ENCODE results near the gene MSX1. TPM values are rescaled to one million over a fixed set of nuclear protein-coding genes. Genes with fewer than 3 reads are reported as not detected.

Gene MSX1
- total RNA-seq, 1 donor from 2014 or later: not detected

- Histone ChIP-seq H3K4me2 (peak overlapping the region; percentile 15), H3K27ac (no peak overlapping the region)
- peaks cover 7% of the 10 kb centered on the region for H3K36me3 Mint-ChIP-seq
Observed at GRCh38 chr4:4868758-4869723, 9.6 kb downstream of the MSX1 start.

GRCh38 chr4:4869731-4870571 is 10.5 kb downstream of the MSX1 start:
- peak overlapping the region; percentile 77 for H3K4me3 Mint-ChIP-seq
- H3K9me3 Mint-ChIP-seq: no peaks in the 10 kb centered on the region
- H3K36me3 Mint-ChIP-seq: no peaks in the 10 kb centered on the region
- H3K27ac Mint-ChIP-seq: no peak overlapping the region
- Histone ChIP-seq H3K27me3 (peaks cover 100% of the 10 kb centered on the region), H3K36me3 (no peaks in the 10 kb centered on the region), H3K9ac (no peak overlapping the region), H3K4me3 (no peak overlapping the region), H3K4me1 (peaks cover 20% of the 10 kb centered on the region), H2AFZ (replicated peaks) (no peak overlapping the region), H3K27ac (no peak overlapping the region), H4K20me1 (ENCODE audit: low read depth) (peaks cover 82% of the 10 kb centered on the region), H3K79me2 (ENCODE audit: low read depth) (no peaks in the 10 kb centered on the region), H3F3A (ENCODE audit: low read depth) (peaks cover 25% of the 10 kb centered on the region), H3K4me2 (peak overlapping the region; percentile 15), H3K9me3 (ENCODE audit: low read depth) (no peaks in the 10 kb centered on the region)
- peaks cover 62% of the 10 kb centered on the region for H3K4me1 Mint-ChIP-seq
- H3K27me3 Mint-ChIP-seq (ENCODE audit: insufficient read depth, low read depth): peaks cover 83% of the 10 kb centered on the region
- TF ChIP-seq EZH2 (IDR thresholded peaks at IDR 0.05): peak; percentile 10
- TF ChIP-seq EZH2phosphoT487 (IDR thresholded peaks at IDR 0.05): peak; percentile 7
- no peak for TF ChIP-seq CTCF (IDR thresholded peaks at IDR 0.05)
- peak; percentile 74 for DNase-seq (ENCODE audit: low spot score)

More at GRCh38 chr4:4868758-4869723, 9.6 kb downstream of the MSX1 start:
- peaks cover 20% of the 10 kb centered on the region for H3K4me1 ChIP-seq
- H2AFZ ChIP-seq (replicated peaks): no peak overlapping the region
- no peaks in the 10 kb centered on the region for H3K9me3 ChIP-seq (ENCODE audit: low read depth)
- Mint-ChIP-seq H3K27me3 (ENCODE audit: insufficient read depth, low read depth) (peaks cover 83% of the 10 kb centered on the region), H3K9me3 (no peaks in the 10 kb centered on the region), H3K4me1 (peaks cover 67% of the 10 kb centered on the region), H3K27ac (no peak overlapping the region), H3K4me3 (peak overlapping the region; percentile 77)
- H3K27me3 ChIP-seq: peaks cover 100% of the 10 kb centered on the region
- no peak overlapping the region for H3K4me3 ChIP-seq
- TF ChIP-seq EZH2 (IDR thresholded peaks at IDR 0.05): peak; percentile 83
- no peak for TF ChIP-seq CTCF (IDR thresholded peaks at IDR 0.05)
- peak; percentile 86 for TF ChIP-seq EZH2phosphoT487 (IDR thresholded peaks at IDR 0.05)
- no peak overlapping the region for H3K9ac ChIP-seq
- no peaks in the 10 kb centered on the region for H3K36me3 ChIP-seq
- peaks cover 25% of the 10 kb centered on the region for H3F3A ChIP-seq (ENCODE audit: low read depth)
- H3K79me2 ChIP-seq (ENCODE audit: low read depth): no peaks in the 10 kb centered on the region
- H4K20me1 ChIP-seq (ENCODE audit: low read depth): peaks cover 85% of the 10 kb centered on the region
- DNase-seq (ENCODE audit: low spot score): peak; percentile 39

- peaks cover 60% of the 10 kb centered on the region for H3K4me1 Mint-ChIP-seq
- H3F3A ChIP-seq (ENCODE audit: low read depth): peaks cover 25% of the 10 kb centered on the region
- H3K36me3 Mint-ChIP-seq: no peaks in the 10 kb centered on the region
- H3K27me3 Mint-ChIP-seq (ENCODE audit: insufficient read depth, low read depth): peaks cover 78% of the 10 kb centered on the region
- no peak for DNase-seq (ENCODE audit: low spot score)
- no peak overlapping the region for H3K9ac ChIP-seq
- no peaks in the 10 kb centered on the region for H3K9me3 ChIP-seq (ENCODE audit: low read depth)
- peaks cover 100% of the 10 kb centered on the region for H3K27me3 ChIP-seq
- H4K20me1 ChIP-seq (ENCODE audit: low read depth): peaks cover 76% of the 10 kb centered on the region
- H3K79me2 ChIP-seq (ENCODE audit: low read depth): no peaks in the 10 kb centered on the region
- peak; percentile 91 for TF ChIP-seq EZH2phosphoT487 (IDR thresholded peaks at IDR 0.05)
- no peak for TF ChIP-seq CTCF (IDR thresholded peaks at IDR 0.05)
- TF ChIP-seq EZH2 (IDR thresholded peaks at IDR 0.05): no peak
- no peak overlapping the region for H3K27ac Mint-ChIP-seq
- peak overlapping the region; percentile 77 for H3K4me3 Mint-ChIP-seq
- no peak overlapping the region for H3K27ac ChIP-seq
- no peak overlapping the region for H3K4me3 ChIP-seq
- peaks cover 20% of the 10 kb centered on the region for H3K4me1 ChIP-seq
- no peak overlapping the region for H3K4me2 ChIP-seq
- H3K9me3 Mint-ChIP-seq: no peaks in the 10 kb centered on the region
- H3K36me3 ChIP-seq: no peaks in the 10 kb centered on the region
- H2AFZ ChIP-seq (replicated peaks): no peak overlapping the region
Observed at GRCh38 chr4:4870576-4871241, 11.2 kb downstream of the MSX1 start.

All from neural progenitor cell (in vitro differentiated cells).